K562 (cell line): ENCODE results near the gene ANO6. TPM values are rescaled to one million over a fixed set of nuclear protein-coding genes. Genes with fewer than 3 reads are reported as not detected.

Experiments
- ATAC-seq: fragments of 200-7000 bp; cut with Tn5 transposase; 3 replicates; pipeline ENCODE4 v1.9.1; 2020; ENCODE audit warnings: moderate library complexity
- BruUV-seq: library from RNA; stranded (reverse); fragments of 400-500 nt; replicated peaks from 2 replicates; lab custom pipeline; 2021; lab: Mats Ljungman, UMichigan
- CTCF ChIA-PET: fragments of 300-600 bp; formaldehyde crosslinking; extraction: SDS; loops from one replicate; lab custom pipeline; 2021; ENCODE audit warnings: low intra/inter-chr PET ratio; lab: Yijun Ruan, JAX
- POLR2A ChIA-PET: fragments of 300-600, 350-650 bp; sonication (Branson Sonifier 250); formaldehyde crosslinking; extraction: SDS; loops from one replicate; lab custom pipeline; 2021; ENCODE audit warnings: antibody characterized with exemption, inconsistent platforms; lab: Yijun Ruan, JAX
- DNase-seq, 4 experiments: peaks; one replicate each; pipeline versions ENCODE4 v3.0.0 to v3.0.0-alpha.2; 2011 to 2018; ENCODE audit warnings: low spot score in 3 of 4, mixed read lengths in 3 of 4; ENCODE audit errors: extremely low read depth in 1 of 4
- FAIRE-seq: peaks from 2 replicates; lab custom pipeline; 2011; peaks lifted over from hg19 to GRCh38; lab: Jason Lieb, UNC
- H2AFZ ChIP-seq: 2 replicates; pipeline ENCODE4 v1.6.0; 2011; ENCODE audit warnings: low read depth, low read length, control low read depth, inconsistent platforms
- H3K27ac ChIP-seq: fragments of 200-600 bp; 3 replicates; pipeline ENCODE4 v1.8.0; 2011; ENCODE audit warnings: low read depth, mild to moderate bottlenecking, control low read depth, inconsistent platforms, low read length, moderate library complexity, mixed read lengths; ENCODE audit errors: extremely low read depth
- H3K27me3 ChIP-seq, 2 experiments: fragments of 300-600 bp in 1 of 2; 2 replicates in 1 of 2; 3 replicates in 1 of 2; pipeline versions ENCODE4 v1.6.0 to v1.8.0; 2011; ENCODE audit warnings: inconsistent platforms in 2 of 2, low read length in 2 of 2, mild to moderate bottlenecking in 1 of 2, mixed read lengths in 1 of 2, moderate library complexity in 1 of 2; ENCODE audit not compliant: control insufficient read depth in 2 of 2, insufficient read depth in 2 of 2
- H3K36me3 ChIP-seq: fragments of 300-600 bp; 3 replicates; pipeline ENCODE4 v1.8.0; 2011; ENCODE audit warnings: mild to moderate bottlenecking, low read length, inconsistent platforms; ENCODE audit not compliant: control insufficient read depth, insufficient read depth
- H3K4me1 ChIP-seq, 2 experiments: fragments of 200-600 bp in 1 of 2; replicated peaks in 1 of 2; 2 replicates in 1 of 2; 3 replicates in 1 of 2; pipeline versions ENCODE4 v1.5.1 to v1.8.0; 2011; ENCODE audit warnings: inconsistent platforms in 2 of 2, low read length in 2 of 2, mild to moderate bottlenecking in 1 of 2, mixed read lengths in 1 of 2, moderate library complexity in 1 of 2; ENCODE audit not compliant: control insufficient read depth in 2 of 2, insufficient read depth in 2 of 2
- H3K4me2 ChIP-seq: 2 replicates; pipeline ENCODE4 v1.6.1; 2011; ENCODE audit warnings: low read length, control low read depth, inconsistent platforms, mixed read lengths; ENCODE audit not compliant: insufficient read depth
- H3K4me3 ChIP-seq: fragments of 200-600 bp; sonication (generic), shearing (Covaris generic); 2 replicates; pipeline ENCODE4 v1.5.1; 2016; ENCODE audit warnings: control low read depth, inconsistent platforms
- H3K79me2 ChIP-seq: fragments of 200-600 bp; 3 replicates; pipeline ENCODE4 v1.8.0; 2011; ENCODE audit warnings: low read length, inconsistent platforms; ENCODE audit not compliant: control insufficient read depth, insufficient read depth
- H3K9ac ChIP-seq, 2 experiments: 2 replicates each; pipeline versions ENCODE4 v1.6.0 to v1.6.1; 2011; ENCODE audit warnings: low read depth in 2 of 2, low read length in 2 of 2, control low read depth in 1 of 2, inconsistent platforms in 1 of 2, mild to moderate bottlenecking in 1 of 2, mixed read lengths in 1 of 2; ENCODE audit not compliant: insufficient read depth in 1 of 2
- H3K9me1 ChIP-seq: one replicate; pipeline ENCODE4 v1.6.0; 2011; ENCODE audit warnings: inconsistent platforms, mild to moderate bottlenecking, low read length, moderate library complexity; ENCODE audit not compliant: control insufficient read depth, insufficient read depth
- H3K9me3 ChIP-seq: replicated peaks from 2 replicates; pipeline ENCODE4 v1.5.1; 2011; ENCODE audit warnings: low read depth, low read length, inconsistent platforms; ENCODE audit not compliant: control insufficient read depth, insufficient read depth
- H4K20me1 ChIP-seq: replicated peaks from 2 replicates; pipeline ENCODE4 v1.6.1; 2011; ENCODE audit warnings: low read length, inconsistent platforms, mixed read lengths; ENCODE audit not compliant: control insufficient read depth, insufficient read depth
- FOXP1 ChIP-seq: sonication (generic); formaldehyde crosslinking; IDR thresholded peaks from 2 replicates; pipeline ENCODE4 v1.8.0; 2022; ENCODE audit warnings: mild to moderate bottlenecking, missing genetic modification reagents
- HMGN3 ChIP-seq: IDR thresholded peaks from 2 replicates; pipeline ENCODE4 v1.6.1; 2011; ENCODE audit warnings: borderline replicate concordance, low read depth, mild to moderate bottlenecking, mixed read lengths, low read length; ENCODE audit not compliant: insufficient read length; ENCODE audit errors: extremely low read depth
- MYBL2 ChIP-seq, 2 experiments: fragments of 450-650 bp in 1 of 2; sonication (generic) in 1 of 2; formaldehyde crosslinking in 1 of 2; IDR thresholded peaks; 2 replicates each; pipeline versions ENCODE4 v1.6.1 to v1.8.1; 2017 to 2022; ENCODE audit warnings: borderline replicate concordance in 1 of 2, inconsistent platforms in 1 of 2, low read depth in 1 of 2, mild to moderate bottlenecking in 1 of 2, missing genetic modification reagents in 1 of 2, moderate library complexity in 1 of 2
- TEAD1 ChIP-seq, 2 experiments: fragments of 450-650 bp in 1 of 2; sonication (generic) in 1 of 2; formaldehyde crosslinking; IDR thresholded peaks; 2 replicates each; pipeline versions ENCODE4 v1.4.0 to v1.8.0; 2020 to 2022; ENCODE audit warnings: mild to moderate bottlenecking in 2 of 2, missing genetic modification reagents in 1 of 2
- WHSC1 ChIP-seq: IDR thresholded peaks from one replicate; pipeline ENCODE4 v1.6.1; 2012; ENCODE audit warnings: low read length, control low read depth, inconsistent platforms
- ZBTB7A ChIP-seq: IDR thresholded peaks from 2 replicates; pipeline ENCODE4 v1.6.1; 2011; ENCODE audit warnings: low read depth, mild to moderate bottlenecking, low read length, moderate library complexity, borderline replicate concordance; ENCODE audit not compliant: control insufficient read depth
- WGBS: fragments of 100-300 bp; shearing (Covaris generic); methylation state at CpG from one replicate; pipeline ENCODE4 v1.1.6; 2016; ENCODE audit warnings: low coverage, mixed read lengths; ENCODE audit not compliant: insufficient coverage; ENCODE audit errors: missing lambda C conversion rate; 5-methylcytosine and 5-hydroxymethylcytosine counted together
- in situ Hi-C: fragments of 300-500 bp; cut with MboI; formaldehyde crosslinking; loops from 4 replicates; pipeline ENCODE4 v1.15.0; 2018; ENCODE audit warnings: inconsistent platforms, mixed read lengths
- intact Hi-C: fragments of 100-400 bp; cut with micrococcal nuclease; formaldehyde crosslinking; loops from 2 replicates; pipeline ENCODE4 v1.14.2; 2022
- polyA plus RNA-seq, 8 experiments: library from polyadenylated mRNA; depleted of rRNA in 4 of 8; stranded (reverse) in 5 of 8; unstranded in 3 of 8; fragments of >200 nt; fragmentation: Nextera tagmentation in 2 of 8; fragmentation: Illumina TruSeq in 1 of 8; extraction: Ambion mirVana in 2 of 8; extraction: Trizol in 1 of 8; gene quantifications; 2 replicates each; pipeline versions ENCODE4 v1.2.1 to v1.2.3, GENCODE V29; 2011 to 2014; ENCODE audit warnings: inconsistent platforms in 1 of 8, missing spikeins in 1 of 8
- total RNA-seq, 7 experiments: library from RNA; depleted of rRNA in 6 of 7; stranded (reverse); fragments of >200 nt in 6 of 7; fragmentation: Illumina TruSeq in 2 of 7; extraction: Trizol in 2 of 7; gene quantifications; 2 replicates each; pipeline versions ENCODE4 v1.2.1 to v1.2.3, GENCODE V29; 2011 to 2021; ENCODE audit warnings: low replicate concordance in 1 of 7
- TF ChIP-seq, protein P1 (sequence below): fragments of 250-450 bp; sonication (Bioruptor Pico); IDR thresholded peaks from 2 replicates; pipeline ENCODE4 v1.5.0; 2021; ENCODE audit warnings: mild to moderate bottlenecking, borderline replicate concordance
- TF ChIP-seq, protein P2 (sequence below), 2 experiments: fragments of 250-450 bp in 1 of 2; fragments of 450-650 bp in 1 of 2; sonication (Bioruptor Pico) in 1 of 2; IDR thresholded peaks; 2 replicates each; pipeline versions ENCODE4 v1.6.1 to v1.8.0; 2016 to 2021; ENCODE audit warnings: mild to moderate bottlenecking in 2 of 2, moderate library complexity in 2 of 2, missing compliant biosample characterization in 1 of 2, missing genetic modification characterization in 1 of 2
- TF ChIP-seq, protein P3 (sequence below): sonication (generic); formaldehyde crosslinking; IDR thresholded peaks from 2 replicates; pipeline ENCODE4 v1.8.0; 2022; ENCODE audit warnings: mild to moderate bottlenecking, low read depth, missing genetic modification reagents
- TF ChIP-seq, protein P4 (sequence below): fragments of 250-450 bp; sonication (Bioruptor Pico); IDR thresholded peaks from 2 replicates; pipeline ENCODE4 v1.9.0; 2021; ENCODE audit warnings: mild to moderate bottlenecking

The ANO6 gene
- total and polyA plus RNA-seq, 9 of the 15 experiments (the other 6 are each of a cell fraction or from before 2014, with no cell fraction given): 3.5 to 24.7 (median 20.3) TPM

DNA sequence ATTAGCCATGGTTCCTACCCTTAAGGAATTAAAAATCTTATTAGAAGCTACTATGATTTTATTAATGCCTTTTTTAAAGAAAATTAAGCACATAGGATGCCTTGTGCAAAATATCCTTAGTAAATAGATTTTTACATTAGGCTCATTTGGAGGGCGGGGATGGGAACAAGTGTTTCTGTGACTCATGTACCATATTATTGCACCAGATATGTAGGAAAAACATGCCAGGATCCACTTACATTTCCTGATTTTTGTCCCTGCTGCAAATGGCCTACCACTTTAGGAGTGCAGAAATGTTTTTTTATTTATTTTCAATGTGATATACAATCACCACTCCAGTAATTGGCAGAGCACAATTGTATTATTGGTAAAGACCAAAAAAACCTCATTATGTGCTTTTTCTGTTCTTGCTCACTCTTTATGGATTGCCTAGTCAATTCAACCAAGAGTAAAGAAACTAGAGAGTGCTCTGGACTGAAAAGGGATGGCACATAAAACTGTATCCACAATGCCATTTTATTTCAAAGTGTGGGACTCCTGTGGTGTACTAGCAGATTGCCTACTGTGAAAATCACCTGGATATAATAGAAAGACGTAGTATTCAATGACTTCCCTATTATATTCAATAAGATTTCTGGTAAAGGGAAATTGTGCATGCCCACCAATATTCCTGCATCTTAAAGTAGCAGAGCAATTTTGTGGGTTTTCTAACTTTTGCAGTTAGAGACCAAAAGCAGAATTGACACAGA, 86.9 kb downstream of the ANO6 start (continued):
- TF ChIP-seq, protein P1, sequence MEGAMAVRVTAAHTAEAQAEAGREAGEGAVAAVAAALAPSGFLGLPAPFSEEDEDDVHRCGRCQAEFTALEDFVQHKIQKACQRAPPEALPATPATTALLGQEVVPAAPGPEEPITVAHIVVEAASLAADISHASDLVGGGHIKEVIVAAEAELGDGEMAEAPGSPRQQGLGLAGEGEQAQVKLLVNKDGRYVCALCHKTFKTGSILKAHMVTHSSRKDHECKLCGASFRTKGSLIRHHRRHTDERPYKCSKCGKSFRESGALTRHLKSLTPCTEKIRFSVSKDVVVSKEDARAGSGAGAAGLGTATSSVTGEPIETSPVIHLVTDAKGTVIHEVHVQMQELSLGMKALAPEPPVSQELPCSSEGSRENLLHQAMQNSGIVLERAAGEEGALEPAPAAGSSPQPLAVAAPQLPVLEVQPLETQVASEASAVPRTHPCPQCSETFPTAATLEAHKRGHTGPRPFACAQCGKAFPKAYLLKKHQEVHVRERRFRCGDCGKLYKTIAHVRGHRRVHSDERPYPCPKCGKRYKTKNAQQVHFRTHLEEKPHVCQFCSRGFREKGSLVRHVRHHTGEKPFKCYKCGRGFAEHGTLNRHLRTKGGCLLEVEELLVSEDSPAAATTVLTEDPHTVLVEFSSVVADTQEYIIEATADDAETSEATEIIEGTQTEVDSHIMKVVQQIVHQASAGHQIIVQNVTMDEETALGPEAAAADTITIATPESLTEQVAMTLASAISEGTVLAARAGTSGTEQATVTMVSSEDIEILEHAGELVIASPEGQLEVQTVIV (CRISPR knock-in tag): no peak

DNA sequence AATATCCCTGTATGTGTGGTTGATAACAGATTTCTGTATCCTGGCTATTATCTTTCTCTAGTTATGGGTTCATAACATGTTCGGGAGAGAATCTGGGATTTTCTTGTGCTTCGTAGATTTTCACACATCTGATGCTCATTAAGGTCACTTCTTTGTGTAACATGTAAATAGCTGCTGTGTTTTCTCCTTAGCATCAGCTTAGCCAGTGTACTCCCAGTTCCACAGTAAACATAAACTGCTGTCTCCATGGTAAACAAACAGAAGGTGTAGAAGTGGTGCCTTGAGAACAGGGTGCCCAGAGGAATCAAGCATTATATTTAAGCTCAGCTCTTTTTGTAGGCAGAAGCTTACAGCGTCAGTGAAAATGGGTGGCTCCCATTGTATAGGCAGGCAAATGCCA, 88.0 kb downstream of the ANO6 start:
- no peaks in the 10 kb centered on the region for H3K9me3 ChIP-seq
- POLR2A ChIA-PET: no interaction called here
- BruUV-seq: no TSS peak
- peaks cover 7 to 12% of the 10 kb centered on the region in 2 experiments for H3K4me1 ChIP-seq
- FAIRE-seq (no peak), ATAC-seq (no peak), DNase-seq (no peak)
- CTCF ChIA-PET: no interaction called here
- 95% methylated on average over 3 of the region's 3 CpGs for WGBS
- 0 out of 3 replicates have a peak, but pooled peaks cover 4% of the 10 kb centered on the region for H3K36me3 ChIP-seq
- H3K4me3 ChIP-seq: no peak overlapping the region
- no peaks in the 10 kb centered on the region for H3K27me3 ChIP-seq
- no peak overlapping the region for H3K4me2 ChIP-seq
- no peaks in the 10 kb centered on the region for H3K9me1 ChIP-seq
- no peaks in the 10 kb centered on the region for H4K20me1 ChIP-seq
- intact Hi-C loops (no loop called here), in situ Hi-C loops (no loop called here)
- H2AFZ ChIP-seq: no peak overlapping the region
- H3K79me2 ChIP-seq: 0 out of 3 replicates have a peak, but pooled peaks cover 3% of the 10 kb centered on the region
- no peak overlapping the region for H3K9ac ChIP-seq
- H3K27ac ChIP-seq: no peak overlapping the region
- TF ChIP-seq HMGN3 (no peak), FOXP1 (CRISPR knock-in tag) (no peak), WHSC1 (no peak), TEAD1 (CRISPR knock-in tag; IDR thresholded peaks at IDR 0.05) (no peak), ZBTB7A (no peak), MYBL2 (IDR thresholded peaks at IDR 0.05; ENCODE audit: low read depth) (no peak), MYBL2 (CRISPR knock-in tag; IDR thresholded peaks at IDR 0.05; ENCODE audit: borderline replicate concordance) (no peak)
- TF ChIP-seq, protein P2, sequence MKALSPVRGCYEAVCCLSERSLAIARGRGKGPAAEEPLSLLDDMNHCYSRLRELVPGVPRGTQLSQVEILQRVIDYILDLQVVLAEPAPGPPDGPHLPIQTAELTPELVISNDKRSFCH (CRISPR knock-in tag; IDR thresholded peaks at IDR 0.05): no peak
- TF ChIP-seq, protein P2 (tag; IDR thresholded peaks at IDR 0.05): no peak
- TF ChIP-seq, protein P3, sequence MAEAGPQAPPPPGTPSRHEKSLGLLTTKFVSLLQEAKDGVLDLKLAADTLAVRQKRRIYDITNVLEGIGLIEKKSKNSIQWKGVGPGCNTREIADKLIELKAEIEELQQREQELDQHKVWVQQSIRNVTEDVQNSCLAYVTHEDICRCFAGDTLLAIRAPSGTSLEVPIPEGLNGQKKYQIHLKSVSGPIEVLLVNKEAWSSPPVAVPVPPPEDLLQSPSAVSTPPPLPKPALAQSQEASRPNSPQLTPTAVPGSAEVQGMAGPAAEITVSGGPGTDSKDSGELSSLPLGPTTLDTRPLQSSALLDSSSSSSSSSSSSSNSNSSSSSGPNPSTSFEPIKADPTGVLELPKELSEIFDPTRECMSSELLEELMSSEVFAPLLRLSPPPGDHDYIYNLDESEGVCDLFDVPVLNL (CRISPR knock-in tag): no peak
- TF ChIP-seq, protein P4, sequence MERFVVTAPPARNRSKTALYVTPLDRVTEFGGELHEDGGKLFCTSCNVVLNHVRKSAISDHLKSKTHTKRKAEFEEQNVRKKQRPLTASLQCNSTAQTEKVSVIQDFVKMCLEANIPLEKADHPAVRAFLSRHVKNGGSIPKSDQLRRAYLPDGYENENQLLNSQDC (CRISPR knock-in tag): no peak
